MM.1S (cell line): ENCODE measurements around the gene OR8H2.
"Not testable (repeated sequence)": the region's sequence is repeated elsewhere in the genome, so short reads cannot be mapped to it uniquely, and the experiment has no call there.

ENCODE experiments used
- DNase-seq: peaks from one replicate; pipeline ENCODE4 v3.0.0-alpha.2; 2015
- H2AFZ ChIP-seq: fragments of 300-600 bp; sonication (generic); 2 replicates; pipeline ENCODE4 v1.6.0; 2016; ENCODE audit warnings: antibody characterized with exemption, low read length
- H3F3A ChIP-seq: fragments of 300-600 bp; sonication (generic); 2 replicates; pipeline ENCODE4 v1.6.1; 2016; ENCODE audit warnings: mild to moderate bottlenecking, antibody characterized with exemption, low read length, moderate library complexity, mixed read lengths; ENCODE audit not compliant: insufficient read depth
- H3K27ac ChIP-seq: fragments of 300-600 bp; sonication (generic); 2 replicates; pipeline ENCODE4 v1.5.1; 2016; ENCODE audit warnings: mild to moderate bottlenecking, low read length
- H3K27me3 ChIP-seq: fragments of 300-600 bp; sonication (generic); replicated peaks from 2 replicates; pipeline ENCODE4 v1.6.0; 2016; ENCODE audit warnings: low read length; ENCODE audit not compliant: insufficient read depth
- H3K36me3 ChIP-seq: fragments of 300-600 bp; sonication (generic); replicated peaks from 2 replicates; pipeline ENCODE4 v1.6.1; 2016; ENCODE audit warnings: mild to moderate bottlenecking, low read length, mixed read lengths; ENCODE audit not compliant: insufficient read depth
- H3K4me1 ChIP-seq: fragments of 300-600 bp; sonication (generic); 2 replicates; pipeline ENCODE4 v1.6.1; 2016; ENCODE audit warnings: low read length, mixed read lengths
- H3K4me2 ChIP-seq: fragments of 300-600 bp; sonication (generic); 2 replicates; pipeline ENCODE4 v1.6.0; 2016; ENCODE audit warnings: low read depth, low read length
- H3K4me3 ChIP-seq: fragments of 300-600 bp; sonication (generic); 2 replicates; pipeline ENCODE4 v1.5.1; 2016; ENCODE audit warnings: low read length, mixed read lengths
- H3K79me2 ChIP-seq: fragments of 300-600 bp; sonication (generic); 2 replicates; pipeline ENCODE4 v1.6.1; 2016; ENCODE audit warnings: mixed run types, low read length, mixed read lengths
- H3K9ac ChIP-seq: fragments of 300-600 bp; sonication (generic); 2 replicates; pipeline ENCODE4 v1.6.1; 2016; ENCODE audit warnings: low read length, mixed read lengths
- H3K9me2 ChIP-seq: fragments of 300-600 bp; sonication (generic); replicated peaks from 2 replicates; pipeline ENCODE4 v1.6.1; 2016; ENCODE audit warnings: mild to moderate bottlenecking, low read length, mixed read lengths; ENCODE audit not compliant: insufficient read depth
- H3K9me3 ChIP-seq: fragments of 300-600 bp; sonication (generic); replicated peaks from 2 replicates; pipeline ENCODE4 v1.6.1; 2016; ENCODE audit warnings: mild to moderate bottlenecking, low read length, mixed read lengths; ENCODE audit not compliant: insufficient read depth
- H4K20me1 ChIP-seq: fragments of 300-600 bp; sonication (generic); 2 replicates; pipeline ENCODE4 v1.6.1; 2016; ENCODE audit warnings: mild to moderate bottlenecking, low read length, moderate library complexity, mixed read lengths; ENCODE audit not compliant: insufficient read depth
- EZH2 ChIP-seq: fragments of 300-600 bp; sonication (generic); optimal IDR thresholded peaks from 2 replicates; pipeline ENCODE3; 2017; ENCODE audit warnings: low read depth, mild to moderate bottlenecking, antibody characterized with exemption, low read length, mixed read lengths
- EZH2phosphoT487 ChIP-seq: fragments of 300-600 bp; sonication (generic); IDR thresholded peaks from 2 replicates; pipeline ENCODE4 v1.6.1; 2018; ENCODE audit warnings: antibody characterized with exemption, low read length
- TF ChIP-seq, protein P1 (sequence below): fragments of 300-600 bp; sonication (generic); IDR thresholded peaks from 2 replicates; pipeline ENCODE4 v1.5.1; 2016; ENCODE audit warnings: antibody characterized with exemption, low read length, mixed read lengths

The OR8H2 gene

DNA sequence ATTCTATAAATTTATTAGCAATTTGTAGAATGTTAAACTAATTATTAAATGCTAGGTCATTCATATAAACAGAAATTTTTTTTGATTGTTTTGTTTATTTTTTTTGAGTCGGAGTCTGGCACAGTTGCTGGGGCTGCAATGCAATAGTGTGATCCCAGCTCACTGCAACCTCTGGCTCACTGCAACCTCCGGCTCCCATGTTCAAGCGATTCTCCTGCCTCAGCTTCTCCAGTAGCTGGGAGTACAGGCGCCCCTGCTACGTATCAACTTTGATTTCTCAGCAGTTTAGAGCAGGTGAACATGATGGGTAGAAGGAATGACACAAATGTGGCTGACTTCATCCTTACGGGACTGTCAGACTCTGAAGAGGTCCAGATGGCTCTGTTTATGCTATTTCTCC is 18.6 kb downstream of the OR8H2 start, which contains the start of gene OR8H3:
Gene OR8H3, plus strand, starts transcription at position 301 of the 400 bp plus-strand sequence. Its CDS starts 0 bp downstream, at position 301.
- H3K9me2 ChIP-seq = no peaks in the 10 kb centered on the region
- no peaks in the 10 kb centered on the region for H3K79me2 ChIP-seq
- no peaks in the 10 kb centered on the region for H3K27me3 ChIP-seq
- no peak within 1 kb of the TSS for H3K27ac ChIP-seq
- no peaks in the 10 kb centered on the region for H3K36me3 ChIP-seq
- no peaks in the 10 kb centered on the region for H4K20me1 ChIP-seq
- TF ChIP-seq EZH2 (no peak), EZH2phosphoT487 (no peak)
- TF ChIP-seq, protein P1, sequence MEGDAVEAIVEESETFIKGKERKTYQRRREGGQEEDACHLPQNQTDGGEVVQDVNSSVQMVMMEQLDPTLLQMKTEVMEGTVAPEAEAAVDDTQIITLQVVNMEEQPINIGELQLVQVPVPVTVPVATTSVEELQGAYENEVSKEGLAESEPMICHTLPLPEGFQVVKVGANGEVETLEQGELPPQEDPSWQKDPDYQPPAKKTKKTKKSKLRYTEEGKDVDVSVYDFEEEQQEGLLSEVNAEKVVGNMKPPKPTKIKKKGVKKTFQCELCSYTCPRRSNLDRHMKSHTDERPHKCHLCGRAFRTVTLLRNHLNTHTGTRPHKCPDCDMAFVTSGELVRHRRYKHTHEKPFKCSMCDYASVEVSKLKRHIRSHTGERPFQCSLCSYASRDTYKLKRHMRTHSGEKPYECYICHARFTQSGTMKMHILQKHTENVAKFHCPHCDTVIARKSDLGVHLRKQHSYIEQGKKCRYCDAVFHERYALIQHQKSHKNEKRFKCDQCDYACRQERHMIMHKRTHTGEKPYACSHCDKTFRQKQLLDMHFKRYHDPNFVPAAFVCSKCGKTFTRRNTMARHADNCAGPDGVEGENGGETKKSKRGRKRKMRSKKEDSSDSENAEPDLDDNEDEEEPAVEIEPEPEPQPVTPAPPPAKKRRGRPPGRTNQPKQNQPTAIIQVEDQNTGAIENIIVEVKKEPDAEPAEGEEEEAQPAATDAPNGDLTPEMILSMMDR = no peak
- H3K4me1 ChIP-seq = no peaks in the 10 kb centered on the region
- H3K4me2 ChIP-seq = no peak within 1 kb of the TSS
- H2AFZ ChIP-seq = no peak within 1 kb of the TSS
- H3K4me3 ChIP-seq = no peak within 1 kb of the TSS
- no peaks in the 10 kb centered on the region for H3K9me3 ChIP-seq
- H3K9ac ChIP-seq = no peak within 1 kb of the TSS
- no peak for DNase-seq
- H3F3A ChIP-seq = no peaks in the 10 kb centered on the region

DNA sequence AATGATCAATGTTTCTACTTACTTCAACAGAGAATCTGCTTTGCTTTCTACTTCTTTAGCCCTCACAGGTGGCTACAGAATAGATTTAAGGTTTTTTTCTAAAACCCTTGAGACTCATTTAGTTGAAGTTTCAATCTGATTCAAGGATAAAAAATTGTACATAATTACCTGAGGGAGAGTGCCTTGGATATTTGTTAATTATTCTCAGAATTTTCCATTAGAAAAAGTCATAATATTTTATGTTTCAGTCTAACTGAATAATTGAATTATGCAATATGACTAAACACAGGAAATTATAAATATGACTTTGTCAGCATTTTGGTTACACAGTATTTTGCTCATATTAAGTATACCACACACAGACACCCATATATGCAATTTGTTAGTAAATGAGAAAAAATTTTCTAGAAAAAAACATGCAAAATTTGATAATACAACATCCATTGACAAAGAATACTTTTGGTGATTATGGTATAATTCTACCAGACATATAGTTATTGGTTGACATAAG is 36.7 kb downstream of the OR8H2 start, which contains the start of gene OR8J3:
Gene OR8J3, minus strand, starts transcription at position 51 of the 511 bp plus-strand sequence. CDS start 2,483 bp downstream, outside the sequence.
- Histone ChIP-seq H3K9me3 (no peaks in the 10 kb centered on the region), H3K9ac (no peak within 1 kb of the TSS), H3K4me3 (no peak within 1 kb of the TSS), H4K20me1 (no peaks in the 10 kb centered on the region), H2AFZ (no peak within 1 kb of the TSS), H3K4me2 (no peak within 1 kb of the TSS), H3K27me3 (no peaks in the 10 kb centered on the region), H3K4me1 (no peaks in the 10 kb centered on the region), H3K36me3 (no peaks in the 10 kb centered on the region), H3F3A (no peaks in the 10 kb centered on the region), H3K9me2 (no peaks in the 10 kb centered on the region), H3K27ac (no peak within 1 kb of the TSS), H3K79me2 (no peaks in the 10 kb centered on the region)
- DNase-seq = no peak
- no peak for TF ChIP-seq EZH2phosphoT487
- TF ChIP-seq, protein P1 = no peak

DNA sequence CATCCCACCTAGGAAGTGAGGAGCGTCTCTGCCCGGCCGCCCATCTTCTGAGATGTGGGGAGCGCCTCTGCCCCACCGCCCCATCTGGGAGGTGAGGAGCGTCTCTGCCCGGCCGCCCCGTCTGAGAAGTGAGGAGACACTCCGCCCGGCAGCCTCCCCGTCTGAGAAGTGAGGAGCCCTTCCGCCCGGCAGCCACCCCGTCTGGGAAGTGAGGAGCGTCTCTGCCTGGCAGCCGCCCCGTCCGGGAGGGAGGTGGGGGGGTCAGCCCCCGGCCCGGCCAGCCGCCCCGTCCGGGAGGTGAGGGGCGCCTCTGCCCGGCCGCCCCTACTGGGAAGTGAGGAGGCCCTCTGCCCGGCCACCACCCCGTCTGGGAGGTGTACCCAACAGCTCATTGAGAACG is 40.2 kb downstream of the OR8H2 start:
- not testable (repeated sequence) for H3K4me2 ChIP-seq, H3K79me2 ChIP-seq, H3K9me3 ChIP-seq, H3K4me1 ChIP-seq, H3K9ac ChIP-seq, H2AFZ ChIP-seq, H3K4me3 ChIP-seq, H3K36me3 ChIP-seq, H3K27ac ChIP-seq, H4K20me1 ChIP-seq, DNase-seq, H3K27me3 ChIP-seq, H3K9me2 ChIP-seq, H3F3A ChIP-seq

DNA sequence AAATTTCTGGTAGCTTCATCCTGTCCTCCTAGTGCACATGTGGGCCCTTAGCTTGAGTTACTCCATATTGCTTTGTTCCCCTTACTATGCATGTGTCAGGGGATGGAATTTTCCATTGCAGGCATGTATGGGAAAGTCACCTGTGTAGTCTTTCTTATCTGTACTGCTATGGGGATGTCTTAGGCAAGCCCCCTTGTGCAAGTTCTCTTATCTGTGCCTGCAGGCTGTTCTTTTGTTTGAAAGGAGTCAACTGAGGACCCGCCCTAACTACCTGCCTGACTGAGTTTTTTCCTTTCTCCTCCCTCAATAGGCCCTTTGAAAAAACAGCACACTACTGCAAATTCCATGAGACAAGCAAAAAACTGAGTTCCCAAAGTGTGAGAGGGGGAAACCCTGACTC is 47.9 kb downstream of the OR8H2 start:
- Histone ChIP-seq H3K4me2 (no peak overlapping the region), H3K4me1 (no peaks in the 10 kb centered on the region), H3K9me3 (no peaks in the 10 kb centered on the region), H2AFZ (no peak overlapping the region), H3K9ac (no peak overlapping the region), H3K27ac (no peak overlapping the region), H3K4me3 (no peak overlapping the region), H4K20me1 (no peaks in the 10 kb centered on the region), H3K27me3 (no peaks in the 10 kb centered on the region), H3K36me3 (no peaks in the 10 kb centered on the region), H3F3A (no peaks in the 10 kb centered on the region), H3K79me2 (no peaks in the 10 kb centered on the region), H3K9me2 (no peaks in the 10 kb centered on the region)
- TF ChIP-seq EZH2phosphoT487 (no peak), EZH2 (no peak)
- TF ChIP-seq, protein P1 = no peak
- DNase-seq = no peak
